HEK293 (cell line): ENCODE data around the gene XKR7.

Experiments
- KLF9 ChIP-seq: fragments of 450-650 bp; formaldehyde crosslinking; IDR thresholded peaks from 2 replicates; pipeline ENCODE4 v1.5.1; 2016; ENCODE audit warnings: missing biosample characterization, missing genetic modification characterization, low read depth
- ZIC2 ChIP-seq: fragments of 450-650 bp; formaldehyde crosslinking; IDR thresholded peaks from 2 replicates; pipeline ENCODE4 v1.5.1; 2016; ENCODE audit warnings: missing biosample characterization, missing genetic modification characterization
- ZNF239 ChIP-seq: fragments of 450-650 bp; formaldehyde crosslinking; IDR thresholded peaks from 2 replicates; pipeline ENCODE4 v1.5.1; 2016; ENCODE audit warnings: missing biosample characterization, missing genetic modification characterization
- ZNF292 ChIP-seq: fragments of 450-650 bp; formaldehyde crosslinking; IDR thresholded peaks from 2 replicates; pipeline ENCODE4 v1.5.1; 2016; ENCODE audit warnings: low read depth, missing biosample characterization, missing genetic modification characterization, borderline replicate concordance
- ZNF311 ChIP-seq: fragments of 450-650 bp; formaldehyde crosslinking; IDR thresholded peaks from 2 replicates; pipeline ENCODE4 v1.5.1; 2017; ENCODE audit warnings: missing biosample characterization, missing genetic modification characterization, borderline replicate concordance
- ZNF544 ChIP-seq: fragments of 450-650 bp; formaldehyde crosslinking; IDR thresholded peaks from 2 replicates; pipeline ENCODE4 v1.5.0; 2017; ENCODE audit warnings: missing biosample characterization, missing genetic modification characterization
- ZNF558 ChIP-seq: fragments of 450-650 bp; formaldehyde crosslinking; IDR thresholded peaks from 2 replicates; pipeline ENCODE4 v1.5.1; 2016; ENCODE audit warnings: missing biosample characterization, missing genetic modification characterization
- ZNF785 ChIP-seq: fragments of 450-650 bp; formaldehyde crosslinking; IDR thresholded peaks from 2 replicates; pipeline ENCODE4 v1.5.1; 2016; ENCODE audit warnings: missing biosample characterization, missing genetic modification characterization
- ZSCAN5A ChIP-seq: fragments of 450-650 bp; formaldehyde crosslinking; IDR thresholded peaks from 2 replicates; pipeline ENCODE4 v1.5.1; 2016; ENCODE audit warnings: missing biosample characterization, missing genetic modification characterization
- TF ChIP-seq, protein P1 (sequence below): fragments of 450-650 bp; formaldehyde crosslinking; IDR thresholded peaks from 2 replicates; pipeline ENCODE4 v1.5.1; 2016; ENCODE audit warnings: missing biosample characterization, missing genetic modification characterization
- TF ChIP-seq, protein P2 (sequence below): sonication (generic); formaldehyde crosslinking; IDR thresholded peaks from 2 replicates; pipeline ENCODE4 v1.8.1; 2022; ENCODE audit warnings: mild to moderate bottlenecking, moderate library complexity, missing genetic modification reagents
- TF ChIP-seq, protein P3 (sequence below): fragments of 450-650 bp; formaldehyde crosslinking; IDR thresholded peaks from 2 replicates; pipeline ENCODE4 v1.5.1; 2016; ENCODE audit warnings: missing biosample characterization, missing genetic modification characterization

GRCh38 chr20:31918466-31919105, 49.4 kb upstream of the XKR7 start:
- no peak for TF ChIP-seq KLF9 (tag by site-specific recombination)
- TF ChIP-seq, protein P1, sequence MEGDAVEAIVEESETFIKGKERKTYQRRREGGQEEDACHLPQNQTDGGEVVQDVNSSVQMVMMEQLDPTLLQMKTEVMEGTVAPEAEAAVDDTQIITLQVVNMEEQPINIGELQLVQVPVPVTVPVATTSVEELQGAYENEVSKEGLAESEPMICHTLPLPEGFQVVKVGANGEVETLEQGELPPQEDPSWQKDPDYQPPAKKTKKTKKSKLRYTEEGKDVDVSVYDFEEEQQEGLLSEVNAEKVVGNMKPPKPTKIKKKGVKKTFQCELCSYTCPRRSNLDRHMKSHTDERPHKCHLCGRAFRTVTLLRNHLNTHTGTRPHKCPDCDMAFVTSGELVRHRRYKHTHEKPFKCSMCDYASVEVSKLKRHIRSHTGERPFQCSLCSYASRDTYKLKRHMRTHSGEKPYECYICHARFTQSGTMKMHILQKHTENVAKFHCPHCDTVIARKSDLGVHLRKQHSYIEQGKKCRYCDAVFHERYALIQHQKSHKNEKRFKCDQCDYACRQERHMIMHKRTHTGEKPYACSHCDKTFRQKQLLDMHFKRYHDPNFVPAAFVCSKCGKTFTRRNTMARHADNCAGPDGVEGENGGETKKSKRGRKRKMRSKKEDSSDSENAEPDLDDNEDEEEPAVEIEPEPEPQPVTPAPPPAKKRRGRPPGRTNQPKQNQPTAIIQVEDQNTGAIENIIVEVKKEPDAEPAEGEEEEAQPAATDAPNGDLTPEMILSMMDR (tag by site-specific recombination): no peak
- TF ChIP-seq, protein P2, sequence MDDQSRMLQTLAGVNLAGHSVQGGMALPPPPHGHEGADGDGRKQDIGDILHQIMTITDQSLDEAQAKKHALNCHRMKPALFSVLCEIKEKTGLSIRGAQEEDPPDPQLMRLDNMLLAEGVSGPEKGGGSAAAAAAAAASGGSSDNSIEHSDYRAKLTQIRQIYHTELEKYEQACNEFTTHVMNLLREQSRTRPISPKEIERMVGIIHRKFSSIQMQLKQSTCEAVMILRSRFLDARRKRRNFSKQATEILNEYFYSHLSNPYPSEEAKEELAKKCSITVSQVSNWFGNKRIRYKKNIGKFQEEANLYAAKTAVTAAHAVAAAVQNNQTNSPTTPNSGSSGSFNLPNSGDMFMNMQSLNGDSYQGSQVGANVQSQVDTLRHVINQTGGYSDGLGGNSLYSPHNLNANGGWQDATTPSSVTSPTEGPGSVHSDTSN (CRISPR knock-in tag): no peak
- TF ChIP-seq ZNF311 (tag by site-specific recombination): no peak
- no peak for TF ChIP-seq ZIC2
- no peak for TF ChIP-seq ZNF239
- no peak for TF ChIP-seq ZNF785 (tag by site-specific recombination)
- TF ChIP-seq ZNF292 (tag by site-specific recombination): no peak
- TF ChIP-seq ZNF544 (tag by site-specific recombination): no peak
- TF ChIP-seq, protein P3, sequence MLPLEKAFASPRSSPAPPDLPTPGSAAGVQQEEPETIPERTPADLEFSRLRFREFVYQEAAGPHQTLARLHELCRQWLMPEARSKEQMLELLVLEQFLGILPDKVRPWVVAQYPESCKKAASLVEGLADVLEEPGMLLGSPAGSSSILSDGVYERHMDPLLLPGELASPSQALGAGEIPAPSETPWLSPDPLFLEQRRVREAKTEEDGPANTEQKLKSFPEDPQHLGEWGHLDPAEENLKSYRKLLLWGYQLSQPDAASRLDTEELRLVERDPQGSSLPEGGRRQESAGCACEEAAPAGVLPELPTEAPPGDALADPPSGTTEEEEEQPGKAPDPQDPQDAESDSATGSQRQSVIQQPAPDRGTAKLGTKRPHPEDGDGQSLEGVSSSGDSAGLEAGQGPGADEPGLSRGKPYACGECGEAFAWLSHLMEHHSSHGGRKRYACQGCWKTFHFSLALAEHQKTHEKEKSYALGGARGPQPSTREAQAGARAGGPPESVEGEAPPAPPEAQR: no peak
- no peak for TF ChIP-seq ZSCAN5A
- no peak for TF ChIP-seq ZNF558 (tag by site-specific recombination)
